Occipital lobe (tissue), 3 donors: Measurements from ENCODE around the gene ZNF184. TPM values are rescaled to one million over a fixed set of nuclear protein-coding genes. Genes with fewer than 3 reads are reported as not detected.
"Not testable (repeated sequence)": the region's sequence is repeated elsewhere in the genome, so short reads cannot be mapped to it uniquely, and the experiment has no call there.

Experiments used
- DNase-seq: peaks from one replicate; lab custom pipeline; 2025; lab: John Stamatoyannopoulos, UW
- small RNA-seq: library from RNA; depleted of rRNA; stranded (forward); fragments of <200 nt; gene quantifications from one replicate; pipeline ENCODE3, GENCODE V24; 2014
- total RNA-seq: library from RNA; depleted of rRNA; stranded (reverse); fragments of >200 nt; gene quantifications from one replicate; pipeline ENCODE4 v1.2.3, GENCODE V29; 2014

The ZNF184 gene
- total RNA-seq, 1 donor from 2014 or later: 30.3 TPM

DNA sequence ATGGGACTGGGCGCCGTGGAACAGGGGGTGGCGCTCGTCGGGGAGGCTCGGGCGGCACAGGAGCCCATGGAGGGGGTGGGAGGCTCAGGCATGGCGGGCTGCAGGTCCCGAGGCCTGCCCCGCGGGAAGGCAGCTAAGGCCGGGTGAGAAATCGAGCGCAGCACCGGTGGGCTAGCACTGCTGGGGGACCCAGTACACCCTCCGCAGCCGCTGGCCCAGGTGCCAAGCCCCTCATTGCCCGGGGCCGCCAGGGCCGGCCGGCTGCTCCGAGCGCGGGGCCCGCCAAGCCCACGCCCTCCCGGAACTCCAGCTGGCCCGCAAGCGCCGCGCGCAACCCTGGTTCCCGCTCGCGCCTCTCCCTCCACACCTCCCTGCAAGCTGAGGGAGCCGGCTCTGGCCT, 48.1 kb downstream of the ZNF184 start:
- not testable (repeated sequence) for DNase-seq

DNA sequence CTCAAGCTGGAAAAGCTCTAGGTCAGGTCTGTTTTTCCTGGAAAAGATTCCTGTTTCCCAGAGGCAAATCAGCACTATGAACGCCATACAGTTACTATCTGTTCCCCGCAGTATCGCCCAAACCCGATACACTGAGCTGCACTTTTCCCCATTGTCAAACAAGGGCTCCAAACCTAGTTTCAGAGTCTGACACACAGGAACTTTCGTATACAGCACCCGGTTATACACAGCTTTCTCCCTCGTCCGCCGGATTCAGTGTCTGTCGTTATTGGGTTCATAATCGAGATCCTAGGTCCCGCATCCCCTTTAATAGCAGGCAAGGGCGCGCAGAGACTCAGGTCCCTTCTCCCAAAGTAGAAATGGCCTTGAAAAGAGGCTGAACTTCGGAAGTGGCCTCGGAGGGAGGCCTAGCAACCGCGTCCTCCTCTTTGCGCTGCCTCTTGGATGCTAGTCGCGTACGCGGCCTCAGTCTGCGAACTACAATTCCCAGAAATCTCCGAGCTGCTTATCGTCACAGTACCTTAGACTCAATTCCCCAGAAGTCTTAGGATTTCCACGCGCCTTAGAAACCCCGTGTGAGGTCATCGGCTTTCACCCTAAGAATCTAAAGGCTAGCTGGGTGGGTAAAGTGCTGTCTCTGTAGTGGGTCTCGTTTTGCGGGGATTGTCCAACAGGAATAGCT, 50.1 kb downstream of the ZNF184 start:
- DNase-seq: no peak

DNA sequence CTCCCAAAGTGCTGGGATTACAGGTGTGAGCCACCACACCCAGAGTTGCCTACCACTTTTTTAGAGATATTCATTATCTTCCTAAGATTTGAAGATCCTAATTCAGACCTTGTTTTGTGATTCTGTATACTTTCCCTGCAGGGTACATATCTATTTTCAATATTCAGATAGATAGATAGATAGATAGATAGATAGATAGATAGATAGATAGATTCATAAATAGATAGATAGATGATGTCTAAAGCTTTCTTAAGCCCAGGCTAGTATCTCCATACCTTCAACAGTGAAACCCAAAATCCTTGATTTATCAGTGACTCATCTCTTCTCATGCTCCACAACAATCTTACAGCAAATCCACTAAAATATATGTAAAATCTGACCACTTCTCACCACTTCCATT, 53.5 kb downstream of the ZNF184 start:
- DNase-seq: no peak

DNA sequence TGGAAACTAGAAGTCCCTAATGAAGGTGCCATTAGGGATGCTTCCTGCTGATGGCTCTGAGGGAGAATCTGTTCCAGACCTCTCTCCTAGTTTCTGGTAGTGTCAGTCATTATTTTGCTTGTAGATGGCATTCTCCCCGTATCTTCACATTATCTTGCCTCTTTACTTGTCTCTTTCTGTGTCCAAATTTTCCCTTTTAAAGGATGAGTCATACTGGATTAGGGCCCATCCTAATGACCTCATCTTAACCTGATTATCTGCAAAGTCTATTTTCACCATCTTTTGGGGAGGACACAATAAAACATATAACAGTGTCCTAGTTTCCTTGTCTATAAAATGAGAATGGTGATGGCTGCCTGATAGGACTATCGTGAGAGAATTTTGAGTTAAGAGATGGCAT, 57.0 kb downstream of the ZNF184 start:
- no peak for DNase-seq

DNA sequence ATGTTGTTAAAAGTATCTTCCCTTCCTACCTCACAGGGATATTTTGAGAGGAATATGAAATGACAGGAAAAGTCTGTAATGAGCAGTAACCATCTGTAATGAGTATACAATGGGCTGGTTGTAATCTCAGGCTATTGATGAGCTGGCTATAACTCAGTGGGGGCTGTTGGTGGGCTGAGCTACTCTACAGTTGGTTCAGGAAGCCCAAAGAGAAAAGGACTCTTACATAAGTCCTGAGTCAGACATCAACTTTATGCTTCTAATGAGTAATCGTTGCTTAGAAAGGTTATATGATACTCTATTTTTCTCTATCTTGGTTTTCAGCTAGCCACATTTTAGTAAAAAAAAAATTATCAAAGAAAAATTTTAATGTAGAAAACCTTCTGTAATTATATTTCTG, 57.9 kb downstream of the ZNF184 start:
- no peak for DNase-seq

DNA sequence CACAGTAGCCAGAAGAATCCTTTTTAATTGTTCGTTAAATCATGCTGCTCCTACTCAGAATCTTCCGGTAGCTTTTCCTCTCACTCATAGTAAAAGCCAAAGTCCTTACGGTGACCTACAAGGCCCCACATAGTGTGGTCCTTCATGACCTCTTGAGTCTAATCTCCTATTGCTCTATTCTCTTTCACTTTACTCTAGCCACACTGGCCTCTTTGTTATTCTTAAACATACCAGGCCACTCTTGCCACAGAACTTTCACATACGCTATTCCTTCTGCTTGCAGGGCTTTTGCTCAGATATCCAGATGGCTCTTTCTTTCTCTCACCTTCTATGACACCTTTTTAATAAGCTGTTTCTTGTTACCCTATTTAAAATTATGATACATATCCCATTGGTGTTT, 58.6 kb downstream of the ZNF184 start:
- no peak for DNase-seq

DNA sequence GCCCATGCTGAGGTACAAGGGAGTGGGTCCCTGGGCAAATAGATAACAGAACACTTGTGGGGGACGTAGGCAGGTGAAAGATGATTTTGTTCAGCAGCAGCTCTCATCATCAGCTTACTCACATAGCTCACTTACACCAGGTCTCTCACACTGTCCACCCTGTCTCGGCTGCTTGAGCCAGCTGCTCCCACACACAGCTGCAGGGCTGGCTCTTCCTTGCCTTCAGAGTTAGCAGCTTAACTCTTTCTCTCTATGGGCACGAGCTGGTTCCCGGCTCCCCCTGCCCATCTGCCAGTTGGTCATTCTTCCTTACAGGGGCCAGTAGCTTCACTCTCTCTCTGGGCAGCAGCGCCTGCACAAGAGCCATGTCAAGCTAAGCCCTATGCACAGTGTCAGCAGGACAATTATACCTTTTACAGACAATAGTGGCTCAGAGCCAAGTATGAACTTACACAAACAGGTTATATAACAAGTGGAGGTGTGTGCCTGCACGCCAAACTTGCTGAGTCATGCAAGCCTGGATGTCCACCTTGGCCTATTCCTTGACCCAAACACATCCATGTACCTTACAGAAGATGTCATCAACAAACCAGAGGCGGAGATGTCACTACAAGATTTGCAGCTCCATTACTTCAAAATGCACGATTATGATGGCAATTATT, 65.6 kb downstream of the ZNF184 start:
- no peak for DNase-seq

DNA sequence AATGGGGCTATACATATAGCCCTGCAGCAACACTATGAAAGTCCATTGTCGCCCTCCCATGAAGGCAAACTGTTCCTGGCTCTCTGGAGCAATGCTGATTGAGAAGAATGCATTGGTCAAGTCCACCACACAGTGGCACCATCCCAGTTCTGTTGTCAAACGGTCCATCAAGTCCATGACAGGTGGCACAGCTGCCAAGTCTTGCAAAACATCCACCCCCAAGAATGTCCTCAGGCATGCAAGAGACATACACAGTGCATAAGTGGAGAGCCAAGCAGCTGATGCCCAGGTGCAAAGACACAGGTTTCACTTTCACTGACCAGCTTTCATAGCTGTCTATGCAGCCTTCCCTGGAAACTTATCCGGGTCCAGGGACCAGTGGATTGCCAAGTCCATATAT, 66.8 kb downstream of the ZNF184 start:
- DNase-seq: no peak

DNA sequence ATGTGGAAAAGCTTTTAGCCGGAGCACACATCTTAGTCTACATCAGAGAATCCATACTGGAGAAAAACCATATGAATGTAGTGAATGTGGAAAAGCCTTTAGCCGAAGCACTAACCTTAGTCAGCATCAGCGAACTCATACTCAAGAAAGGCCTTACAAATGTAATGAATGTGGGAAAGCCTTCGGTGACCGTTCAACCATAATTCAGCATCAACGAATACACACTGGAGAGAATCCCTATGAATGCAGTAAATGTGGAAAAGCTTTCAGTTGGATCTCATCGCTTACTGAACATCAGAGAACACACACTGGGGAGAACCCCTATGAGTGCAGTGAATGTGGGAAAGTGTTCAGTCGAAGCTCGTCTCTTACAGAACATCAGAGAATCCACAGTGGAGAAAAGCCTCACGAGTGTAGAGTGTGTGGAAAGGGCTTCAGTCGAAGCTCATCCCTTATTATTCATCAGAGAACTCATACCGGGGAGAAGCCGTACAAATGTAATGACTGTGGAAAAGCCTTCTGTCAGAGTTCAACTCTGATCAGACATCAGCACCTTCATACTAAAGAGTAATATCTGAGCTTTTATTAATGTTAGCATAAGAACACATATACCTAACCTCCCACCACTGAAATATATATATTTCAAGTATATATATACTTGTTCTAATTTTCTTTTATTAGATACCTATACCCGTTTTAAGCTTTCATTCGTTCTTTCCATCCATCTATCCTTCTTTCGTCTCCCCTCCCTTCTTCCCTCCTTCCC, 71.8 kb downstream of the ZNF184 start:
- DNase-seq: no peak

Small RNA genes lying within 50 kb of the gene (small RNA-seq; reads per million reads assigned to genes)
- gene AL021918.1 (not detected), gene AL021918.2 (not detected), gene MCFD2P1 (not detected)

Other genes with a start within 250 kb of the ZNF184 start
- not detected for gene PRSS16, start 225.4 kb downstream of the ZNF184 start, total RNA-seq
- gene POM121L2, start 160.8 kb downstream of the ZNF184 start, total RNA-seq: not detected
- 3.7 TPM for gene ZNF391, start 84.3 kb downstream of the ZNF184 start, total RNA-seq